Neutrophil (primary cell): ENCODE data around the gene CCDC191.

Source experiments
- H3K27ac ChIP-seq: fragments of 200-600 bp; sonication (generic); 2 replicates; pipeline ENCODE4 v1.5.1; 2016; ENCODE audit warnings: mild to moderate bottlenecking, moderate library complexity
- H3K27me3 ChIP-seq: fragments of 200-600 bp; sonication (generic); 2 replicates; pipeline ENCODE4 v1.6.0; 2016; ENCODE audit warnings: mild to moderate bottlenecking
- H3K36me3 ChIP-seq: fragments of 200-600 bp; sonication (generic); 2 replicates; pipeline ENCODE4 v1.5.1; 2017
- H3K4me1 ChIP-seq, 2 experiments: fragments of 200-600 bp in 1 of 2; sonication (generic) in 1 of 2; 1 replicate in 1 of 2; 2 replicates in 1 of 2; pipeline versions ENCODE4 v1.5.1 to v1.6.1; 2013 to 2016; ENCODE audit warnings: low read depth in 1 of 2, low read length in 1 of 2, mild to moderate bottlenecking in 1 of 2, moderate library complexity in 1 of 2; ENCODE audit not compliant: control insufficient read depth in 1 of 2, insufficient read depth in 1 of 2
- H3K4me3 ChIP-seq, 2 experiments: fragments of 200-600 bp in 1 of 2; sonication (generic) in 1 of 2; 1 replicate in 1 of 2; 2 replicates in 1 of 2; pipeline ENCODE4 v1.5.1; 2013 to 2016; ENCODE audit warnings: low read depth in 1 of 2, low read length in 1 of 2, mild to moderate bottlenecking in 1 of 2, moderate library complexity in 1 of 2
- H3K9me3 ChIP-seq: fragments of 200-600 bp; sonication (generic); 2 replicates; pipeline ENCODE4 v1.5.1; 2016
- TF ChIP-seq, protein P1 (sequence below): fragments of 200-600 bp; sonication (generic); IDR thresholded peaks from 2 replicates; pipeline ENCODE4 v1.5.1; 2016; ENCODE audit warnings: antibody characterized with exemption

The CCDC191 gene

DNA sequence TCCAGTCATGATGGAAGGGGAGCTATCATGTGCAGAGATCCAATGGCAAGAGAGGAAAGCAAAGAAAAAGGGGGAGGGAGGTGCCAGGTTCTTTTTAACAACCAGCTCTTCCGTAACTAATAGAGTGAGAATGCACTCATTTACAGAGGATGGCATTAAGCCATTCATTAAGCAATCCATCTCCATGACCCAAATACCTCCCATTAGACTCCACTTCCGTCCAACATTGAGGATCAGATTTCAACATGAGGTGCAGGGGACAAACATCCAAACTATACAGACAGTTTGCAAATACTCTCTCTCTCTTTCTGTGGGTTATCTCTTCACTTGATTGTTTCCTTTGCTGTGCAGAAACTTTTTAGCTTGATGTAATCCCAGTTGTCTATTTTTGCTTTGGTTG lies 87.3 kb downstream of the CCDC191 start:
- no peaks in the 10 kb centered on the region for H3K36me3 ChIP-seq
- no peak overlapping the region for H3K27ac ChIP-seq
- H3K9me3 ChIP-seq, result no peaks in the 10 kb centered on the region
- TF ChIP-seq, protein P1, sequence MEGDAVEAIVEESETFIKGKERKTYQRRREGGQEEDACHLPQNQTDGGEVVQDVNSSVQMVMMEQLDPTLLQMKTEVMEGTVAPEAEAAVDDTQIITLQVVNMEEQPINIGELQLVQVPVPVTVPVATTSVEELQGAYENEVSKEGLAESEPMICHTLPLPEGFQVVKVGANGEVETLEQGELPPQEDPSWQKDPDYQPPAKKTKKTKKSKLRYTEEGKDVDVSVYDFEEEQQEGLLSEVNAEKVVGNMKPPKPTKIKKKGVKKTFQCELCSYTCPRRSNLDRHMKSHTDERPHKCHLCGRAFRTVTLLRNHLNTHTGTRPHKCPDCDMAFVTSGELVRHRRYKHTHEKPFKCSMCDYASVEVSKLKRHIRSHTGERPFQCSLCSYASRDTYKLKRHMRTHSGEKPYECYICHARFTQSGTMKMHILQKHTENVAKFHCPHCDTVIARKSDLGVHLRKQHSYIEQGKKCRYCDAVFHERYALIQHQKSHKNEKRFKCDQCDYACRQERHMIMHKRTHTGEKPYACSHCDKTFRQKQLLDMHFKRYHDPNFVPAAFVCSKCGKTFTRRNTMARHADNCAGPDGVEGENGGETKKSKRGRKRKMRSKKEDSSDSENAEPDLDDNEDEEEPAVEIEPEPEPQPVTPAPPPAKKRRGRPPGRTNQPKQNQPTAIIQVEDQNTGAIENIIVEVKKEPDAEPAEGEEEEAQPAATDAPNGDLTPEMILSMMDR, result no peak
- no peaks in the 10 kb centered on the region for H3K4me1 ChIP-seq
- H3K4me3 ChIP-seq, result no peak overlapping the region
- no peaks in the 10 kb centered on the region for H3K27me3 ChIP-seq

DNA sequence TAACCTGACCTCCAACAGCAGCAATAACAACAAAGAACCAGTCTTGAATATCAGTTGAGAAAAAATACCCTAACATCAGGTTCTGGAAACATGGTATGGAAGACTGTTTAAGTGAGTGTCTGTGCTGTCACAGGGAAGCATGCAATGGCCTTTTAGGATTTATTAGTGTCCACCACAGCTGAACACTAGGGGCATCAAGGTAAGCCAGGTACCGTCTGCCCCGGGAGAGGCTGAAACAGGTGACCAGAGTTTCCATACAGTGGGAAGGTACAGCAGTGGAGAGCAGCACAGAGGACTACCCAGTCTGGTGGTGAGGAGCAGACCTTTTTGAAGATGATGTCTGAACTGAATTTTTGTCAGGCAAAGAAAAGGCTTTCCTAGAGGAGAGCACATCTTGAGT lies 90.2 kb downstream of the CCDC191 start:
- Histone ChIP-seq H3K27me3 (no peaks in the 10 kb centered on the region), H3K36me3 (no peaks in the 10 kb centered on the region), H3K4me3 (no peak overlapping the region), H3K27ac (no peak overlapping the region), H3K4me1 (no peaks in the 10 kb centered on the region), H3K9me3 (no peaks in the 10 kb centered on the region)
- TF ChIP-seq, protein P1, result no peak

DNA sequence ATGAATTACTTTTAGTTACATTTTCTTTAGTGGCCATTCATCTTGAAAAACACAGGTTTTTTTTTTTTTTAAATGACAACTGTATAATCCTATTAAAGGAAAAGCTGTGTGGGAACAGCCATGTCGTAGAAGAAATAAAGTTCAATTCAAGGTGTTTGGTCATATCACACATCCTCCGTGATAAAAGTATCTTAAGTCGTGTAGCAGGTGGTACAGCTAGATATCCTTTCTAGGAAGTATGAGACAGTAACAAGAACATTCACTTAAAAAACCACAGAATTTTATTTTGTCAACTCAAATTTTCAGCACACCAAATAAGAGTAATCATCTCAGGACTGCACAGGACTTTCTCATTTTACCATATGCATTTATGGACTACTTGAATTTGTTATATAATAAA lies 92.4 kb downstream of the CCDC191 start:
- Histone ChIP-seq H3K4me1 (no peaks in the 10 kb centered on the region), H3K27ac (no peak overlapping the region), H3K36me3 (no peaks in the 10 kb centered on the region), H3K27me3 (no peaks in the 10 kb centered on the region), H3K4me3 (no peak overlapping the region), H3K9me3 (no peaks in the 10 kb centered on the region)
- TF ChIP-seq, protein P1, result no peak

DNA sequence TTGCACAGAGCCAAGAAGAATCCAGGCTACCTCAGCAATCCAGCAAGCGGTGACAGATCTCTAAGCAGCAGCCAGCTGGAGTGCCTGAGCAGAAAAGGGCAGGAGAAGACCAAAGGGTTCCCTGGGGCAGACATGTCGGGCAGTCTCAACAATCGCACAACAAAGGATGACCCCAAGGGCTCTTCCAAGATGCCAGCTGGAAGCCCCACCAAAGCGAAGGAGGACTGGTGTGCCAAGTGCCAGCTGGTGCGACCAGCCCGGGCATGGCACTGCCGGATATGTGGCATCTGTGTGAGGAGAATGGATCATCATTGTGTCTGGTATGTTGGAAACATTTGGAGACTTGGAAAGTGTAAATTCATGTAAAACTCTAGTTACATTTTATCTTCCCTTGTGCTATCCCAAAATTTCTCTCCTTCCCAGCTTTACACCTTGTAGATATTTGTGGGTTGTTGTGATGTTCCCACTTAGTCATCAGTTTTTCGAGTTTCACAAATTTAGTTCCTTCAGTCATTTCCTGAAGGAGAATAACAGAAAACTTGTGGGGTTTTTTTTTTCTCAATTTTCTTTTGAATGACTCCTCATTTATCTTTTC lies 102.1 kb downstream of the CCDC191 start:
- TF ChIP-seq, protein P1, result no peak
- no peaks in the 10 kb centered on the region for H3K36me3 ChIP-seq
- H3K9me3 ChIP-seq, result no peaks in the 10 kb centered on the region
- no peak overlapping the region for H3K27ac ChIP-seq
- H3K4me3 ChIP-seq, result no peak overlapping the region
- H3K27me3 ChIP-seq, result peaks cover 4% of the 10 kb centered on the region
- H3K4me1 ChIP-seq, result no peaks in the 10 kb centered on the region

DNA sequence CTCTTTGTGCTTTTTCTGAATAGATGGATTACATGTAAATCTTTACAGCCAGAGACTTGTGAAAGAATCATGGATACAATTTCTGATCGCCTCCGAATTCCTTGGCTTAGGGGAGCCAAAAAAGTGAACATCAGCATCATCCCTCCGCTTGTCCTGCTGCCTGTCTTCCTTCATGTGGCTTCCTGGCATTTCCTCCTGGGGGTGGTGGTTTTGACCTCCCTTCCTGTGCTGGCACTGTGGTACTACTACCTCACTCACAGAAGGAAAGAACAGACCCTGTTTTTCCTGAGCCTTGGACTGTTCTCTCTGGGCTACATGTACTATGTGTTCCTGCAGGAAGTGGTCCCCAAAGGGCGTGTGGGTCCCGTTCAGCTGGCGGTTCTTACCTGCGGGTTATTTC lies 102.6 kb downstream of the CCDC191 start:
- H3K4me3 ChIP-seq, result no peak overlapping the region
- H3K4me1 ChIP-seq, result peaks cover 0 to under 1% of the 10 kb centered on the region in 2 experiments
- no peaks in the 10 kb centered on the region for H3K9me3 ChIP-seq
- H3K27ac ChIP-seq, result no peak overlapping the region
- no peaks in the 10 kb centered on the region for H3K36me3 ChIP-seq
- TF ChIP-seq, protein P1, result no peak
- H3K27me3 ChIP-seq, result peaks cover 8% of the 10 kb centered on the region

DNA sequence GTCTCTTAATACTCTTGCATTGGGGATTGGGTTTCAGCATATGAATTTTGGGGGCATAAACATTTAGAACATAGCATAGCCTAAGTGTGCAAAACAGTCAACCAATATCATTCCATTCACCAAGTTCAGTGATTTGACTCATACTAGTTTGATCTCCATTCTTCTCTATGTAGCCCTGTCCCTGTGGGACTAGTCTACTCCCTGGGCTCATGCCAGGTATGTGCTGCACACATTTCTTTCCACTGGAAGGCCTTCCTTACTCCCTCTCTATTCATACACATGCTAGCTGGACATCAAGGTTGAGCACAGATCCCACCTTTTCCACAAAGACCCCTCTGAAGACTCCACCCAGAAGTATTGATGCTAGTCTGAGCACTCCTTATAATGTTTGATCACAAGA lies 103.4 kb downstream of the CCDC191 start:
- H3K27me3 ChIP-seq, result peaks cover 16% of the 10 kb centered on the region
- no peaks in the 10 kb centered on the region for H3K36me3 ChIP-seq
- peaks cover 5 to 8% of the 10 kb centered on the region in 2 experiments for H3K4me1 ChIP-seq
- H3K4me3 ChIP-seq, result no peak overlapping the region
- H3K9me3 ChIP-seq, result no peaks in the 10 kb centered on the region
- TF ChIP-seq, protein P1, result no peak
- H3K27ac ChIP-seq, result no peak overlapping the region
